ENCODE measurements around the gene FRRS1.

FRRS1 gene

GRCh38 chr1:99811075-99811474 is 44.6 kb upstream of the FRRS1 start:
- Histone ChIP-seq H3K4me2 (ENCODE audit: insufficient read depth, low read length) (no peak overlapping the region), H4K20me1 (ENCODE audit: insufficient read depth, low read length) (no peaks in the 10 kb centered on the region), H3K9ac (ENCODE audit: low read depth, low read length) (no peak overlapping the region), H3K27ac (ENCODE audit: low read length) (no peak overlapping the region), H2AFZ (ENCODE audit: low read depth, low read length) (peak overlapping the region; percentile 41), H3K79me2 (ENCODE audit: insufficient read depth, low read length) (no peaks in the 10 kb centered on the region), H3K4me3 (ENCODE audit: low read depth in 1 of 2, low read length in 2 of 2) (no peak overlapping the region), H3K4me1 (ENCODE audit: insufficient read depth, low read length) (peaks cover 16% of the 10 kb centered on the region), H3K36me3 (ENCODE audit: insufficient read depth, low read length) (no peaks in the 10 kb centered on the region), H3K27me3 (ENCODE audit: insufficient read depth, low read length, poor library complexity) (no peaks in the 10 kb centered on the region), H3K9me3 (ENCODE audit: insufficient read depth, low read length, severe bottlenecking) (no peaks in the 10 kb centered on the region)
- DNase-seq (no peak), ATAC-seq (ENCODE audit: insufficient read depth, low read depth) (no peak)
- no peak for TF ChIP-seq CTCF (IDR thresholded peaks at IDR 0.05; ENCODE audit: borderline replicate concordance, extremely low read depth, low read length, poor library complexity, severe bottlenecking)
- TF ChIP-seq EZH2 (IDR thresholded peaks at IDR 0.05; ENCODE audit: borderline replicate concordance, low read depth, low read length, severe bottlenecking): no peak

- H3K27me3 ChIP-seq (ENCODE audit: insufficient read depth, low read length, poor library complexity): no peaks in the 10 kb centered on the region
- peak overlapping the region; percentile 30; the same call in 1 of the 2 replicates for H3K9ac ChIP-seq (ENCODE audit: low read depth, low read length)
- H3K4me3 ChIP-seq (ENCODE audit: low read depth in 1 of 2, low read length in 2 of 2): no peak overlapping the region
- no peaks in the 10 kb centered on the region for H3K79me2 ChIP-seq (ENCODE audit: insufficient read depth, low read length)
- no peaks in the 10 kb centered on the region for H4K20me1 ChIP-seq (ENCODE audit: insufficient read depth, low read length)
- peak overlapping the region; percentile 77 for H2AFZ ChIP-seq (ENCODE audit: low read depth, low read length)
- ATAC-seq (ENCODE audit: insufficient read depth, low read depth) (peak; percentile 92), DNase-seq (peak; percentile 49)
- no peaks in the 10 kb centered on the region for H3K36me3 ChIP-seq (ENCODE audit: insufficient read depth, low read length)
- TF ChIP-seq EZH2 (IDR thresholded peaks at IDR 0.05; ENCODE audit: borderline replicate concordance, low read depth, low read length, severe bottlenecking) (no peak), CTCF (IDR thresholded peaks at IDR 0.05; ENCODE audit: borderline replicate concordance, extremely low read depth, low read length, poor library complexity, severe bottlenecking) (peak; percentile 79)
- peak overlapping the region; percentile 49 for H3K4me2 ChIP-seq (ENCODE audit: insufficient read depth, low read length)
- peak overlapping the region; percentile 47; the same call in 1 of the 2 replicates for H3K27ac ChIP-seq (ENCODE audit: low read length)
- no peaks in the 10 kb centered on the region for H3K9me3 ChIP-seq (ENCODE audit: insufficient read depth, low read length, severe bottlenecking)
- H3K4me1 ChIP-seq (ENCODE audit: insufficient read depth, low read length): peaks cover 16% of the 10 kb centered on the region
These were observed 42.1 kb upstream of the FRRS1 start for GRCh38 chr1:99808391-99809115.

DNA sequence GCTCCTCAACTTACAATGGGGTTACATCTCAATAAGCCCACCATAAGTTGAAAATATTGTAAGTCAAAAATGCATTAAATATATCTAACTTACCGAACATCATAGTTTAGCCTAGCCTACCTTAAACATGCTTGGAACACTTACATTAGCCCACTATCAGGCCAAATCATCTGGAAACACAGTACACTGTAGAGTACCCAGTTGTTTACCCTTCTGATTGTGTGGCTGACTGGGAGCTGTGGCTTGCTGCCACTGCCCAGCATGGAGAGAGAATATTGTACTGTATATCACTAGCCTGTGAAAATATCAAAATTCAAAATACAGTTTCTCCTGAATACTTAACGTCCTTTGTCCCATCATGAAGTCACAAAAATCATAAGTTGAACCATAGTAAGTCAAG is 40.4 kb upstream of the FRRS1 start:
- H2AFZ ChIP-seq (ENCODE audit: low read depth, low read length): no peak overlapping the region
- TF ChIP-seq EZH2 (IDR thresholded peaks at IDR 0.05; ENCODE audit: borderline replicate concordance, low read depth, low read length, severe bottlenecking) (no peak), CTCF (IDR thresholded peaks at IDR 0.05; ENCODE audit: borderline replicate concordance, extremely low read depth, low read length, poor library complexity, severe bottlenecking) (no peak)
- DNase-seq (no peak), ATAC-seq (ENCODE audit: insufficient read depth, low read depth) (no peak)
- H3K36me3 ChIP-seq (ENCODE audit: insufficient read depth, low read length): no peaks in the 10 kb centered on the region
- H4K20me1 ChIP-seq (ENCODE audit: insufficient read depth, low read length): no peaks in the 10 kb centered on the region
- no peak overlapping the region for H3K27ac ChIP-seq (ENCODE audit: low read length)
- no peaks in the 10 kb centered on the region for H3K27me3 ChIP-seq (ENCODE audit: insufficient read depth, low read length, poor library complexity)
- H3K4me1 ChIP-seq (ENCODE audit: insufficient read depth, low read length): peaks cover 16% of the 10 kb centered on the region
- no peaks in the 10 kb centered on the region for H3K9me3 ChIP-seq (ENCODE audit: insufficient read depth, low read length, severe bottlenecking)
- H3K4me2 ChIP-seq (ENCODE audit: insufficient read depth, low read length): no peak overlapping the region
- H3K9ac ChIP-seq (ENCODE audit: low read depth, low read length): no peak overlapping the region
- H3K79me2 ChIP-seq (ENCODE audit: insufficient read depth, low read length): no peaks in the 10 kb centered on the region
- no peak overlapping the region for H3K4me3 ChIP-seq (ENCODE audit: low read depth in 1 of 2, low read length in 2 of 2)

Data from DND-41 (cell line).